Brain microvascular endothelial cell (primary cell): ENCODE measurements around the gene SLC7A7.
"Not testable (repeated sequence)": the region's sequence is repeated elsewhere in the genome, so short reads cannot be mapped to it uniquely, and the experiment has no call there.

Experiments used
- DNase-seq: peaks from one replicate; pipeline ENCODE4 v3.0.0-alpha.2; 2020
- H3K27ac ChIP-seq: fragments of 250-450 bp; sonication (Bioruptor Pico); 2 replicates; pipeline ENCODE4 v1.5.1; 2020; ENCODE audit warnings: mild to moderate bottlenecking, moderate library complexity
- H3K27me3 ChIP-seq: fragments of 250-450 bp; sonication (Bioruptor Pico); replicated peaks from 2 replicates; pipeline ENCODE4 v1.5.1; 2020; ENCODE audit warnings: mild to moderate bottlenecking
- H3K36me3 ChIP-seq: fragments of 250-450 bp; sonication (Bioruptor Pico); replicated peaks from 2 replicates; pipeline ENCODE4 v1.5.1; 2020; ENCODE audit warnings: mild to moderate bottlenecking
- H3K4me3 ChIP-seq: 2 replicates; pipeline ENCODE4 v1.5.1; 2011; ENCODE audit warnings: low read depth, mild to moderate bottlenecking, control low read depth, low read length, moderate library complexity
- CTCF ChIP-seq: IDR thresholded peaks from 2 replicates; pipeline ENCODE4 v1.5.1; 2011; ENCODE audit warnings: low read depth, mild to moderate bottlenecking, moderate library complexity, low read length, control low read depth, inconsistent platforms; ENCODE audit errors: missing control alignments
- in situ Hi-C: cut with HindIII; loops from 2 replicates; pipeline ENCODE4 v1.10.0; 2017; ENCODE audit warnings: low sequenced_read_pairs, low pct_ligation_motif_present

Gene SLC7A7

GRCh38 chr14:22747769-22748168 is 67.5 kb downstream of the SLC7A7 start:
- Histone ChIP-seq H3K4me3 (no peak overlapping the region), H3K27me3 (no peaks in the 10 kb centered on the region), H3K36me3 (no peaks in the 10 kb centered on the region), H3K27ac (no peak overlapping the region)
- no peak for DNase-seq
- in situ Hi-C loops = no loop called here
- TF ChIP-seq CTCF = no peak

GRCh38 chr14:22740020-22740419 is 75.2 kb downstream of the SLC7A7 start:
- DNase-seq = no peak
- Histone ChIP-seq H3K4me3 (no peak overlapping the region), H3K27ac (no peak overlapping the region), H3K36me3 (no peaks in the 10 kb centered on the region), H3K27me3 (no peaks in the 10 kb centered on the region)
- in situ Hi-C loops = no loop called here
- no peak for TF ChIP-seq CTCF

- Histone ChIP-seq H3K27ac (no peak overlapping the region), H3K4me3 (no peak overlapping the region), H3K36me3 (no peaks in the 10 kb centered on the region), H3K27me3 (no peaks in the 10 kb centered on the region)
- DNase-seq = no peak
- in situ Hi-C loops = no loop called here
- no peak for TF ChIP-seq CTCF
Measured at GRCh38 chr14:22739423-22739822, 75.8 kb downstream of the SLC7A7 start.

- no peaks in the 10 kb centered on the region for H3K36me3 ChIP-seq
- in situ Hi-C loops = no loop called here
- no peak for TF ChIP-seq CTCF
- no peak overlapping the region for H3K27ac ChIP-seq
- H3K27me3 ChIP-seq = no peaks in the 10 kb centered on the region
- H3K4me3 ChIP-seq = no peak overlapping the region
- no peak for DNase-seq
Measured at GRCh38 chr14:22737052-22737451, 78.2 kb downstream of the SLC7A7 start.

GRCh38 chr14:22736384-22736783 is 78.9 kb downstream of the SLC7A7 start:
- DNase-seq, H3K36me3 ChIP-seq, H3K4me3 ChIP-seq, in situ Hi-C loops, H3K27ac ChIP-seq, H3K27me3 ChIP-seq: not testable (repeated sequence)

GRCh38 chr14:22735096-22735495 is 80.1 kb downstream of the SLC7A7 start:
- no peak for TF ChIP-seq CTCF
- in situ Hi-C loops = no loop called here
- DNase-seq = no peak
- no peaks in the 10 kb centered on the region for H3K27me3 ChIP-seq
- no peaks in the 10 kb centered on the region for H3K36me3 ChIP-seq
- H3K27ac ChIP-seq = no peak overlapping the region
- H3K4me3 ChIP-seq = no peak overlapping the region

GRCh38 chr14:22733829-22734228 is 81.4 kb downstream of the SLC7A7 start:
- no peak overlapping the region for H3K4me3 ChIP-seq
- in situ Hi-C loops = no loop called here
- no peak for TF ChIP-seq CTCF
- no peaks in the 10 kb centered on the region for H3K27me3 ChIP-seq
- DNase-seq = no peak
- no peak overlapping the region for H3K27ac ChIP-seq
- H3K36me3 ChIP-seq = no peaks in the 10 kb centered on the region

- in situ Hi-C loops, H3K27ac ChIP-seq, DNase-seq, H3K27me3 ChIP-seq, H3K36me3 ChIP-seq, H3K4me3 ChIP-seq: not testable (repeated sequence)
Measured at GRCh38 chr14:22732062-22732461, 83.2 kb downstream of the SLC7A7 start.
